ENCODE measurements around the gene EXOSC9. TPM values are rescaled to one million over a fixed set of nuclear protein-coding genes. Genes with fewer than 3 reads are reported as not detected.
"Not testable (repeated sequence)": the region's sequence is repeated elsewhere in the genome, so short reads cannot be mapped to it uniquely, and the experiment has no call there.

The EXOSC9 gene, protein sequence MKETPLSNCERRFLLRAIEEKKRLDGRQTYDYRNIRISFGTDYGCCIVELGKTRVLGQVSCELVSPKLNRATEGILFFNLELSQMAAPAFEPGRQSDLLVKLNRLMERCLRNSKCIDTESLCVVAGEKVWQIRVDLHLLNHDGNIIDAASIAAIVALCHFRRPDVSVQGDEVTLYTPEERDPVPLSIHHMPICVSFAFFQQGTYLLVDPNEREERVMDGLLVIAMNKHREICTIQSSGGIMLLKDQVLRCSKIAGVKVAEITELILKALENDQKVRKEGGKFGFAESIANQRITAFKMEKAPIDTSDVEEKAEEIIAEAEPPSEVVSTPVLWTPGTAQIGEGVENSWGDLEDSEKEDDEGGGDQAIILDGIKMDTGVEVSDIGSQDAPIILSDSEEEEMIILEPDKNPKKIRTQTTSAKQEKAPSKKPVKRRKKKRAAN
- total RNA-seq (2013) = 34.0 TPM
- polyA plus RNA-seq (10 to 100 TPM; 13.9 to 21.4 (median 21.3) TPM), polyA minus RNA-seq (6.4 and 13.3 TPM in 2 replicates), total RNA-seq (6.7 to 18.9 (median 10.2) reads per million in 11 experiments)

DNA sequence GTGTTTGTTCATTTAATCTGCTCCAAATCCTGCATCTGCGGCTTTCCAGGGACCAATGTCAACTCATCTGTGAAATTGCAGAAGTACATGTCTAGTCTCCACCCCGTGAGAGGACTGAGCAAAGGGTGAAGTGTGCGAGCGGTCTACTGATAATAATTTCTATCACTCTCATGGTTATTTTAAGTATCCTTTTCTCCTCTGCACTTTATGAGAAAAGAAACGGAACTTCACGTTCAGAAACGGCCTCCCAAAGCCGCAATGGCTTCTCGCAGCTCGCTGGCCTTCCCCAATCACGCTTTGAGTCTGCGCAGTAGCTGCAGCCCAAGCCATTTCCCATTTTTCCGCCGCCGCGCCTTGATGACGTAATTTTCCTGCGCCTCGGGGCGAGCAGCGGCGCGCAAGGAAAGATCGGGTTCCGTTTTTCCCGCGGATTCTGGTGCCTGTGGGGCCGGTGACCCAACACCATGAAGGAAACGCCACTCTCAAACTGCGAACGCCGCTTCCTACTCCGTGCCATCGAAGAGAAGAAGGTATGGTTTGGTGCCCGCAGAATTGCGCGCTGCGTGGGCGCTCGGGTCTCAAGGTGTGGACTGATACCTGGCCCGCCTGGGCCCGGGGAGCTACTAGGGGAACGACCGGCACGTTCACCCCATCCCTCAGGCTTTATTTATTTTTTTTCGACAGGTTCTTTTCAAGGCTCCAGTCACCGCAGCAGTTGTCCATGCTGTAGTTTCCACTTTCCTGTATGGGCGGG is at the start of gene EXOSC9:
TSS of gene EXOSC9 (plus strand) at position 363 of the 754 bp plus-strand sequence. CDS start at position 465, 102 bp downstream.
- Histone ChIP-seq H3K9ac (ENCODE audit: insufficient read depth, low read length, poor library complexity, severe bottlenecking) (peak within 1 kb of the TSS; percentile 79), H2AFZ (ENCODE audit: insufficient read depth, low read depth, low read length, poor library complexity, severe bottlenecking) (peak within 1 kb of the TSS; percentile 99), H4K20me1 (ENCODE audit: insufficient read depth, low read length) (no peaks in the 10 kb centered on the region), H3K4me3 (replicated peaks in 1 of 3; ENCODE audit: low read depth in 2 of 3, low read length in 3 of 3) (peak within 1 kb of the TSS; percentile 69 to 95 (median 74)), H3K79me2 (ENCODE audit: insufficient read depth, low read length) (peaks cover 36% of the 10 kb centered on the region), H3K4me1 (ENCODE audit: control insufficient read depth in 1 of 2, insufficient read depth in 2 of 2, low read length in 2 of 2) (peaks cover 17 to 30% of the 10 kb centered on the region in 2 donors), H3K4me2 (replicated peaks; ENCODE audit: extremely low read depth, low read length, poor library complexity, severe bottlenecking) (peak within 1 kb of the TSS; percentile 96), H3K9me3 (replicated peaks in 1 of 2; ENCODE audit: control insufficient read depth in 1 of 2, insufficient read depth in 1 of 2, low read length in 2 of 2) (no peaks in the 10 kb centered on the region), H3K36me3 (replicated peaks in 1 of 2; ENCODE audit: control insufficient read depth in 1 of 2, insufficient read depth in 2 of 2, low read length in 2 of 2) (peaks cover 28 to 35% of the 10 kb centered on the region in 2 donors), H3K27ac (ENCODE audit: low read depth in 1 of 2, low read length in 2 of 2) (peak within 1 kb of the TSS; percentile 75 to 95), H3K27me3 (ENCODE audit: control insufficient read depth in 2 of 2, insufficient read depth in 2 of 2, low read length in 2 of 2) (no peaks in the 10 kb centered on the region)
- peak; percentile 90 to 97 (median 96) for DNase-seq
- peak within 1 kb of the TSS; percentile 93 to 99 (median 98) for H3K27ac Mint-ChIP-seq
- H3K9me3 Mint-ChIP-seq = no peaks in the 10 kb centered on the region
- no peak for TF ChIP-seq CTCF (IDR thresholded peaks at IDR 0.05)
- WGBS (ENCODE audit: insufficient coverage) = under 1% methylated on average over 33 of the region's 48 CpGs
- peak within 1 kb of the TSS; percentile 87 to 95 for H3K4me3 Mint-ChIP-seq
- H3K36me3 Mint-ChIP-seq = peaks cover 22 to 27% of the 10 kb centered on the region in 2 donors
- peaks cover 23% of the 10 kb centered on the region for H3K4me1 Mint-ChIP-seq
- intact Hi-C loops (cut with micrococcal nuclease) = loop anchor here (2.0 to 5.0 kb wide), 2 partner anchors 22 to 104 kb away; partner anchors contain the start of genes CCNA2 (in 2 of the 2) and ANXA5 (in 1 of the 2)
- H3K27me3 Mint-ChIP-seq (ENCODE audit: low read depth in 3 of 3) = peaks cover 2 to 3% (median 2%) of the 10 kb centered on the region in 3 donors

DNA sequence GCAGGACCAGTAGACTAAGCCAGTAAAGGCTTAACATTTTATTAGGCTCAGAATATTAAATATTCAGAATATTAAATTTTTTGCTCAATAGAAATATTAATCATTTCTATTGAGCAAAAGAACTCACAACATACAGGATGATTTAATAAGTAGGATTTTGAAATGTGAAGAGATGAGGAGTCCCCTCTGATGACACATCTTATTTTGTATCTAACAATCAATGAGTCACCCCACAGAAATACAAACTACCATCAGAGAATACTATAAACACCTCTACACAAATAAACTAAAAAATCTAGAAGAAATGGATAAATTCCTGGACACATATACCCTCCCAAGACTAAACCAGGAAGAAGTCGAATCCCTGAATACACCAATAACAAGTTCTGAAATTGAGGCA is 49.0 kb upstream of the EXOSC9 start:
- DNase-seq; H3K9me3 ChIP-seq (replicated peaks in 1 of 2; ENCODE audit: control insufficient read depth in 1 of 2, insufficient read depth in 1 of 2, low read length in 2 of 2); H3K9me3 Mint-ChIP-seq; H3K4me1 ChIP-seq (ENCODE audit: control insufficient read depth in 1 of 2, insufficient read depth in 2 of 2, low read length in 2 of 2); H3K27ac ChIP-seq (ENCODE audit: low read depth in 1 of 2, low read length in 2 of 2); H3K27me3 ChIP-seq (ENCODE audit: control insufficient read depth in 2 of 2, insufficient read depth in 2 of 2, low read length in 2 of 2); H3K4me1 Mint-ChIP-seq; H3K4me3 Mint-ChIP-seq; H3K4me2 ChIP-seq (replicated peaks; ENCODE audit: extremely low read depth, low read length, poor library complexity, severe bottlenecking); H3K27ac Mint-ChIP-seq; H3K4me3 ChIP-seq (replicated peaks in 1 of 3; ENCODE audit: low read depth in 2 of 3, low read length in 3 of 3); intact Hi-C loops (cut with micrococcal nuclease); H3K36me3 Mint-ChIP-seq; H2AFZ ChIP-seq (ENCODE audit: insufficient read depth, low read depth, low read length, poor library complexity, severe bottlenecking); H3K79me2 ChIP-seq (ENCODE audit: insufficient read depth, low read length); H3K9ac ChIP-seq (ENCODE audit: insufficient read depth, low read length, poor library complexity, severe bottlenecking); H4K20me1 ChIP-seq (ENCODE audit: insufficient read depth, low read length); H3K36me3 ChIP-seq (replicated peaks in 1 of 2; ENCODE audit: control insufficient read depth in 1 of 2, insufficient read depth in 2 of 2, low read length in 2 of 2): not testable (repeated sequence)
- peaks cover 5 to 14% (median 8%) of the 10 kb centered on the region in 3 donors for H3K27me3 Mint-ChIP-seq (ENCODE audit: low read depth in 3 of 3)
- no CpG with 5 or more reads among the region's 1 CpG for WGBS (ENCODE audit: insufficient coverage)
